ENCODE results near the gene USB1. TPM values are rescaled to one million over a fixed set of nuclear protein-coding genes. Genes with fewer than 3 reads are reported as not detected.

USB1 gene
- total RNA-seq, 2 donors from 2014 or later, result 22.6 to 74.1 TPM

GRCh38 chr16:58036943-58037342 is 35.7 kb downstream of the USB1 start:
- Histone ChIP-seq H3K9me3 (no peaks in the 10 kb centered on the region), H3K27ac (no peak overlapping the region), H3K4me1 (replicated peaks) (no peaks in the 10 kb centered on the region), H3K27me3 (replicated peaks; ENCODE audit: insufficient read depth) (no peaks in the 10 kb centered on the region), H3K36me3 (no peaks in the 10 kb centered on the region), H3K4me3 (no peak overlapping the region)
- TF ChIP-seq POLR2AphosphoS5 (IDR thresholded peaks at IDR 0.05) (no peak), POLR2A (IDR thresholded peaks at IDR 0.05) (no peak), CTCF (IDR thresholded peaks at IDR 0.05) (no peak)
- intact Hi-C loops (cut with DNase I), result no loop called here
- WGBS, result 92% methylated on average over 6 of the region's 6 CpGs
- no peak for DNase-seq (ENCODE audit: low spot score)

- Histone ChIP-seq H3K4me3 (no peak overlapping the region), H3K27me3 (replicated peaks; ENCODE audit: insufficient read depth) (no peaks in the 10 kb centered on the region), H3K4me1 (replicated peaks) (no peaks in the 10 kb centered on the region), H3K36me3 (no peaks in the 10 kb centered on the region), H3K9me3 (no peaks in the 10 kb centered on the region), H3K27ac (no peak overlapping the region)
- 95% methylated on average over 16 of the region's 16 CpGs for WGBS
- no peak for TF ChIP-seq POLR2AphosphoS5 (IDR thresholded peaks at IDR 0.05)
- TF ChIP-seq CTCF (IDR thresholded peaks at IDR 0.05), result no peak
- no peak for TF ChIP-seq POLR2A (IDR thresholded peaks at IDR 0.05)
- no peak for DNase-seq (ENCODE audit: low spot score)
- intact Hi-C loops (cut with DNase I), result no loop called here
Measured at GRCh38 chr16:58037365-58038057, 36.3 kb downstream of the USB1 start.

GRCh38 chr16:58038219-58038641 is 37.0 kb downstream of the USB1 start:
- intact Hi-C loops (cut with DNase I), result no loop called here
- DNase-seq (ENCODE audit: low spot score), result no peak
- no peaks in the 10 kb centered on the region for H3K36me3 ChIP-seq

GRCh38 chr16:58039829-58040495 is 38.8 kb downstream of the USB1 start:
- DNase-seq (ENCODE audit: low spot score), result no peak
- Histone ChIP-seq H3K4me3 (no peak overlapping the region), H3K9me3 (no peaks in the 10 kb centered on the region), H3K27me3 (replicated peaks; ENCODE audit: insufficient read depth) (no peaks in the 10 kb centered on the region), H3K4me1 (replicated peaks) (no peaks in the 10 kb centered on the region), H3K36me3 (no peaks in the 10 kb centered on the region), H3K27ac (no peak overlapping the region)
- WGBS, result 92% methylated on average over 25 of the region's 26 CpGs
- intact Hi-C loops (cut with DNase I), result no loop called here
- TF ChIP-seq POLR2AphosphoS5 (IDR thresholded peaks at IDR 0.05) (no peak), CTCF (IDR thresholded peaks at IDR 0.05) (no peak), POLR2A (IDR thresholded peaks at IDR 0.05) (no peak)

More at GRCh38 chr16:58038219-58038641, 37.0 kb downstream of the USB1 start:
- H3K4me3 ChIP-seq, result no peak overlapping the region
- 95% methylated on average over 18 of the region's 20 CpGs for WGBS
- TF ChIP-seq CTCF (IDR thresholded peaks at IDR 0.05) (no peak), POLR2AphosphoS5 (IDR thresholded peaks at IDR 0.05) (no peak), POLR2A (IDR thresholded peaks at IDR 0.05) (no peak)
- no peaks in the 10 kb centered on the region for H3K9me3 ChIP-seq
- no peaks in the 10 kb centered on the region for H3K27me3 ChIP-seq (replicated peaks; ENCODE audit: insufficient read depth)
- no peak overlapping the region for H3K27ac ChIP-seq
- H3K4me1 ChIP-seq (replicated peaks), result no peaks in the 10 kb centered on the region

GRCh38 chr16:58040496-58040846 is 39.3 kb downstream of the USB1 start:
- no peak for DNase-seq (ENCODE audit: low spot score)
- H3K36me3 ChIP-seq, result no peaks in the 10 kb centered on the region
- 96% methylated on average over 12 of the region's 12 CpGs for WGBS
- H3K27me3 ChIP-seq (replicated peaks; ENCODE audit: insufficient read depth), result no peaks in the 10 kb centered on the region
- no peak overlapping the region for H3K4me3 ChIP-seq
- no peaks in the 10 kb centered on the region for H3K4me1 ChIP-seq (replicated peaks)
- TF ChIP-seq POLR2A (IDR thresholded peaks at IDR 0.05), result no peak
- no peak for TF ChIP-seq CTCF (IDR thresholded peaks at IDR 0.05)
- TF ChIP-seq POLR2AphosphoS5 (IDR thresholded peaks at IDR 0.05), result no peak
- H3K9me3 ChIP-seq, result no peaks in the 10 kb centered on the region
- no peak overlapping the region for H3K27ac ChIP-seq
- intact Hi-C loops (cut with DNase I), result no loop called here

Measured in prostate gland (tissue), 2 donors.